Stimulated activated CD8-positive, alpha-beta memory T cell treated with anti-CD3 and anti-CD28 coated beads, Interleukin-7, amount 100 ng/mL, for 48 hours (primary cell): ENCODE results near the gene MRPL40.
A peak's percentile ranks its signal among the peaks of the same experiment; 100 is the strongest.

Experiments used
- DNase-seq, 2 donors: peaks; one replicate each; pipeline ENCODE4 v3.0.0-alpha.2; 2020; ENCODE audit warnings: low read depth in 1 of 2; ENCODE audit errors: extremely low read depth in 1 of 2

Gene MRPL40

GRCh38 chr22:19432133-19432851 lies at the start of gene MRPL40:
Gene MRPL40, plus strand, starts transcription at chr22:19432545. Its CDS starts 10 bp downstream, at chr22:19432555.
- DNase-seq, result peak; percentile 86 to 88

- DNase-seq, result no peak
Measured at GRCh38 chr22:19383292-19383691, 49.1 kb upstream of the MRPL40 start.

- no peak for DNase-seq
Measured at GRCh38 chr22:19385221-19385906, 47.0 kb upstream of the MRPL40 start.

GRCh38 chr22:19386248-19386647 lies 46.1 kb upstream of the MRPL40 start:
- no peak for DNase-seq

- DNase-seq, result no peak
Measured at GRCh38 chr22:19387038-19387437, 45.3 kb upstream of the MRPL40 start.

GRCh38 chr22:19387575-19387974 lies 44.8 kb upstream of the MRPL40 start:
- DNase-seq, result no peak

- no peak for DNase-seq
Measured at GRCh38 chr22:19393704-19394103, 38.6 kb upstream of the MRPL40 start.

GRCh38 chr22:19394274-19395050 lies 37.9 kb upstream of the MRPL40 start:
- no peak for DNase-seq

GRCh38 chr22:19395276-19395675 lies 37.1 kb upstream of the MRPL40 start:
- no peak for DNase-seq

- no peak for DNase-seq
Measured at GRCh38 chr22:19396561-19396933, 35.8 kb upstream of the MRPL40 start.

- no peak for DNase-seq
Measured at GRCh38 chr22:19396934-19397733, 35.2 kb upstream of the MRPL40 start.

- no peak for DNase-seq
Measured at GRCh38 chr22:19397734-19398104, 34.6 kb upstream of the MRPL40 start.

GRCh38 chr22:19398206-19398605 lies 34.1 kb upstream of the MRPL40 start:
- DNase-seq, result no peak

- DNase-seq, result no peak
Measured at GRCh38 chr22:19398652-19399051, 33.7 kb upstream of the MRPL40 start.

GRCh38 chr22:19400881-19401280 lies 31.5 kb upstream of the MRPL40 start:
- DNase-seq, result no peak

GRCh38 chr22:19401483-19401882 lies 30.9 kb upstream of the MRPL40 start:
- DNase-seq, result no peak

GRCh38 chr22:19402642-19403191 lies 29.6 kb upstream of the MRPL40 start:
- no peak for DNase-seq

- DNase-seq, result no peak
Measured at GRCh38 chr22:19404676-19405075, 27.7 kb upstream of the MRPL40 start.

- no peak for DNase-seq
Measured at GRCh38 chr22:19405133-19405532, 27.2 kb upstream of the MRPL40 start.

- DNase-seq, result no peak
Measured at GRCh38 chr22:19405652-19406051, 26.7 kb upstream of the MRPL40 start.
